ENCODE measurements around the gene ELSPBP1. TPM values are rescaled to one million over a fixed set of nuclear protein-coding genes. Genes with fewer than 3 reads are reported as not detected.
"Not testable (repeated sequence)": the region's sequence is repeated elsewhere in the genome, so short reads cannot be mapped to it uniquely, and the experiment has no call there.

ELSPBP1 gene
- total and polyA plus RNA-seq, 2 experiments from 2014 or later, result not detected

- H3K36me3 Mint-ChIP-seq (ENCODE audit: low read depth); H3K27ac ChIP-seq (ENCODE audit: low read depth); H3K79me2 ChIP-seq (replicated peaks; ENCODE audit: insufficient read depth); H4K20me1 ChIP-seq (replicated peaks; ENCODE audit: insufficient read depth); H3K4me1 Mint-ChIP-seq; H3K9me3 Mint-ChIP-seq; H3F3A ChIP-seq (replicated peaks; ENCODE audit: low read depth); H3K4me2 ChIP-seq; H3K4me1 ChIP-seq (ENCODE audit: insufficient read depth); H3K27ac Mint-ChIP-seq; H3K4me3 ChIP-seq; ATAC-seq; H2AFZ ChIP-seq; H3K9me2 ChIP-seq (ENCODE audit: insufficient read depth); H3K27me3 Mint-ChIP-seq (ENCODE audit: insufficient read depth, low read depth, poor library complexity); H3K4me3 Mint-ChIP-seq; DNase-seq (ENCODE audit: low spot score); H3K27me3 ChIP-seq (ENCODE audit: insufficient read depth); H3K36me3 ChIP-seq (ENCODE audit: insufficient read depth): not testable (repeated sequence)
- peak; percentile 57; the same call in 1 of the 2 replicates for TF ChIP-seq ZNF114 (CRISPR knock-in tag; IDR thresholded peaks at IDR 0.05)
- TF ChIP-seq CTCF (conservative IDR thresholded peaks at IDR 0.05; ENCODE audit: low read depth in 2 of 2), result peak; percentile 42 to 91
- TF ChIP-seq CREB1 (CRISPR knock-in tag; IDR thresholded peaks at IDR 0.05; ENCODE audit: low read depth), result peak; percentile 42; the same call in 1 of the 2 replicates
Measured at GRCh38 chr19:47949852-47950521, 44.4 kb upstream of the ELSPBP1 start.

GRCh38 chr19:47952132-47952531 is 42.3 kb upstream of the ELSPBP1 start:
- not testable (repeated sequence) for H3K9me3 Mint-ChIP-seq; H3K4me3 ChIP-seq; H3F3A ChIP-seq (replicated peaks; ENCODE audit: low read depth); H3K4me3 Mint-ChIP-seq; H4K20me1 ChIP-seq (replicated peaks; ENCODE audit: insufficient read depth); H3K27me3 ChIP-seq (ENCODE audit: insufficient read depth); H2AFZ ChIP-seq; H3K36me3 ChIP-seq (ENCODE audit: insufficient read depth); H3K27me3 Mint-ChIP-seq (ENCODE audit: insufficient read depth, low read depth, poor library complexity); H3K4me1 ChIP-seq (ENCODE audit: insufficient read depth); H3K4me1 Mint-ChIP-seq; DNase-seq (ENCODE audit: low spot score); ATAC-seq; H3K27ac Mint-ChIP-seq; H3K9me2 ChIP-seq (ENCODE audit: insufficient read depth); H3K79me2 ChIP-seq (replicated peaks; ENCODE audit: insufficient read depth); H3K27ac ChIP-seq (ENCODE audit: low read depth); H3K4me2 ChIP-seq; H3K36me3 Mint-ChIP-seq (ENCODE audit: low read depth)

GRCh38 chr19:47955936-47956335 is 38.5 kb upstream of the ELSPBP1 start:
- not testable (repeated sequence) for H3K9me3 Mint-ChIP-seq; H3K9me2 ChIP-seq (ENCODE audit: insufficient read depth); H3K27ac Mint-ChIP-seq; H3K4me1 ChIP-seq (ENCODE audit: insufficient read depth); H3K4me2 ChIP-seq; H3K4me3 Mint-ChIP-seq; H3K4me1 Mint-ChIP-seq; DNase-seq (ENCODE audit: low spot score); ATAC-seq; H2AFZ ChIP-seq; H4K20me1 ChIP-seq (replicated peaks; ENCODE audit: insufficient read depth); H3K27ac ChIP-seq (ENCODE audit: low read depth); H3K79me2 ChIP-seq (replicated peaks; ENCODE audit: insufficient read depth); H3K4me3 ChIP-seq; H3K36me3 Mint-ChIP-seq (ENCODE audit: low read depth); H3K27me3 ChIP-seq (ENCODE audit: insufficient read depth); H3F3A ChIP-seq (replicated peaks; ENCODE audit: low read depth); H3K27me3 Mint-ChIP-seq (ENCODE audit: insufficient read depth, low read depth, poor library complexity); H3K36me3 ChIP-seq (ENCODE audit: insufficient read depth)
